Cardiac muscle cell (in vitro differentiated cells and primary cell): Measurements from ENCODE around the gene UTP15. TPM values are rescaled to one million over a fixed set of nuclear protein-coding genes. Genes with fewer than 3 reads are reported as not detected.

Experiments used
- DNase-seq, 2 donors: peaks; one replicate each; pipeline versions ENCODE4 v3.0.0 to v3.0.0-alpha.2; 2010 to 2017; ENCODE audit warnings: low read depth in 1 of 2, low spot score in 1 of 2
- H3K27ac ChIP-seq: fragments of 200-600 bp; sonication (generic); 2 replicates; pipeline ENCODE4 v1.5.1; 2016
- H3K27me3 ChIP-seq: fragments of 200-600 bp; sonication (generic); 2 replicates; pipeline ENCODE4 v1.6.0; 2016; ENCODE audit warnings: control low read depth
- H3K36me3 ChIP-seq: fragments of 200-600 bp; sonication (generic); 2 replicates; pipeline ENCODE4 v1.5.1; 2016; ENCODE audit warnings: control low read depth
- H3K4me1 ChIP-seq: fragments of 200-600 bp; sonication (generic); 2 replicates; pipeline ENCODE4 v1.8.1; 2017; ENCODE audit warnings: low read depth, mild to moderate bottlenecking, mixed run types
- H3K4me3 ChIP-seq: fragments of 200-600 bp; sonication (generic); 2 replicates; pipeline ENCODE4 v1.5.1; 2016; ENCODE audit warnings: mild to moderate bottlenecking
- H3K9me3 ChIP-seq: fragments of 200-600 bp; sonication (generic); 2 replicates; pipeline ENCODE4 v1.5.1; 2017; ENCODE audit warnings: low read depth, mild to moderate bottlenecking, control low read depth
- polyA plus RNA-seq: library from polyadenylated mRNA; unstranded; fragments of >200 nt; fragmentation: Nextera tagmentation; extraction: Ambion mirVana; gene quantifications from 2 replicates; pipeline ENCODE4 v1.2.1, GENCODE V29; 2016
- total RNA-seq: library from RNA; depleted of rRNA; stranded (reverse); fragments of >200 nt; gene quantifications from 2 replicates; pipeline ENCODE4 v1.2.3, GENCODE V29; 2016
- TF ChIP-seq, protein P1 (sequence below): IDR thresholded peaks from 2 replicates; pipeline ENCODE4 v1.5.1; 2012; ENCODE audit warnings: low read depth, mild to moderate bottlenecking, low read length

UTP15 gene
- total and polyA plus RNA-seq, 2 experiments from 2014 or later: 8.1 to 14.8 TPM

DNA sequence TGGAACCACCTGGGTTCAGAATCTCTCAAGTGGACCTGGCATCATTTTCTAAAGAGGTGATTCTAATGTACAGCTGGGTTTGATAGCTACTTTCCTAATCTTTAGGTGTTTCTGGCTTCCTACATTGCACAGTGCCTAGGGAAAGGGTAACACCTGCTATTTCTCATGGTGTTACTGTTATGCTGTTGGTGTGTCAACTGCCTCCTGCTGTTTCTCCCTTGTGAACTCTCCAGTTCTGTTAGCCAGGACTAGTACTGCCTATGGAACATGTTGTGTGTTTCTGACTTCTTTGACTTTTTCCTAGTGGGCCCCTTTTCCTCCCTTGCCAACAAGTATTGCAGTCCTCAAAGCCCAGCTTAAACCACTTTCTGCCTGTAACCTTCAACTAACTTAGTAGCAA lies 66.0 kb downstream of the UTP15 start:
- DNase-seq: no peak
- peaks cover 99% of the 10 kb centered on the region for H3K27me3 ChIP-seq
- no peaks in the 10 kb centered on the region for H3K36me3 ChIP-seq
- TF ChIP-seq, protein P1, sequence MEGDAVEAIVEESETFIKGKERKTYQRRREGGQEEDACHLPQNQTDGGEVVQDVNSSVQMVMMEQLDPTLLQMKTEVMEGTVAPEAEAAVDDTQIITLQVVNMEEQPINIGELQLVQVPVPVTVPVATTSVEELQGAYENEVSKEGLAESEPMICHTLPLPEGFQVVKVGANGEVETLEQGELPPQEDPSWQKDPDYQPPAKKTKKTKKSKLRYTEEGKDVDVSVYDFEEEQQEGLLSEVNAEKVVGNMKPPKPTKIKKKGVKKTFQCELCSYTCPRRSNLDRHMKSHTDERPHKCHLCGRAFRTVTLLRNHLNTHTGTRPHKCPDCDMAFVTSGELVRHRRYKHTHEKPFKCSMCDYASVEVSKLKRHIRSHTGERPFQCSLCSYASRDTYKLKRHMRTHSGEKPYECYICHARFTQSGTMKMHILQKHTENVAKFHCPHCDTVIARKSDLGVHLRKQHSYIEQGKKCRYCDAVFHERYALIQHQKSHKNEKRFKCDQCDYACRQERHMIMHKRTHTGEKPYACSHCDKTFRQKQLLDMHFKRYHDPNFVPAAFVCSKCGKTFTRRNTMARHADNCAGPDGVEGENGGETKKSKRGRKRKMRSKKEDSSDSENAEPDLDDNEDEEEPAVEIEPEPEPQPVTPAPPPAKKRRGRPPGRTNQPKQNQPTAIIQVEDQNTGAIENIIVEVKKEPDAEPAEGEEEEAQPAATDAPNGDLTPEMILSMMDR: no peak
- H3K4me1 ChIP-seq: no peaks in the 10 kb centered on the region
- H3K9me3 ChIP-seq: no peaks in the 10 kb centered on the region
- no peak overlapping the region for H3K4me3 ChIP-seq
- no peak overlapping the region for H3K27ac ChIP-seq

Other genes starting within 250 kb of the UTP15 start
- 0.11 TPM in 1 of 2 replicates, not detected in the other for gene FOXD1, start 117.0 kb upstream of the UTP15 start, total RNA-seq
- 0.28 TPM in 1 of 2 replicates, not detected in the other for gene FOXD1, start 117.0 kb upstream of the UTP15 start, polyA plus RNA-seq
- 407 and 433 TPM in 2 replicates for gene BTF3, start 67.3 kb upstream of the UTP15 start, total RNA-seq
- gene BTF3, start 67.3 kb upstream of the UTP15 start, polyA plus RNA-seq: 375 and 458 TPM in 2 replicates
- gene ANKRA2, start 104 bp upstream of the UTP15 start, total RNA-seq: 22.0 and 39.5 TPM in 2 replicates
- 32.0 and 41.9 TPM in 2 replicates for gene ANKRA2, start 104 bp upstream of the UTP15 start, polyA plus RNA-seq
- gene ARHGEF28, start 60.5 kb downstream of the UTP15 start, total RNA-seq: 0.11 and 0.30 TPM in 2 replicates
- gene ARHGEF28, start 60.5 kb downstream of the UTP15 start, polyA plus RNA-seq: not detected in 2 replicates